T-helper 17 cell (primary cell): ENCODE data around the gene EFEMP1. TPM values are rescaled to one million over a fixed set of nuclear protein-coding genes. Genes with fewer than 3 reads are reported as not detected.
"Not testable (repeated sequence)": the region's sequence is repeated elsewhere in the genome, so short reads cannot be mapped to it uniquely, and the experiment has no call there.

Experiments used
- ATAC-seq: fragments of 150-1000 bp; cut with Tn5 transposase; 2 replicates; pipeline ENCODE4 v1.10.0; 2021; ENCODE audit warnings: mild to moderate bottlenecking, moderate library complexity
- DNase-seq, 3 donors: peaks; one replicate each; pipeline versions ENCODE4 v3.0.0 to v3.0.0-alpha.2; 2020 to 2021
- H3K9me3 ChIP-seq: one replicate; pipeline ENCODE4 v1.7.0; 2013; ENCODE audit warnings: low read length, mild to moderate bottlenecking; ENCODE audit not compliant: control insufficient read depth, poor library complexity, severe bottlenecking
- H3K27ac Mint-ChIP-seq: one replicate; pipeline ENCODE4 v1.8.0; 2022; ENCODE audit warnings: mild to moderate bottlenecking, moderate library complexity, mixed read lengths
- H3K27me3 Mint-ChIP-seq: one replicate; pipeline ENCODE4 v1.8.0; 2022; ENCODE audit warnings: mixed read lengths
- H3K36me3 Mint-ChIP-seq: one replicate; pipeline ENCODE4 v1.8.0; 2022; ENCODE audit warnings: low read depth, mixed read lengths
- H3K4me1 Mint-ChIP-seq: one replicate; pipeline ENCODE4 v1.8.0; 2022; ENCODE audit warnings: mild to moderate bottlenecking, mixed read lengths
- H3K4me3 Mint-ChIP-seq: one replicate; pipeline ENCODE4 v1.8.0; 2022; ENCODE audit warnings: mild to moderate bottlenecking, moderate library complexity, mixed read lengths
- total RNA-seq, 4 donors: library from RNA in 2 of 4; stranded (reverse) in 2 of 4; gene quantifications; one replicate each; pipeline ENCODE4 v1.2.3 and lab custom pipeline; 2022 to 2026

Gene EFEMP1
- total RNA-seq, 2 donors from 2014 or later, result not detected

- ATAC-seq, result no peak
- Mint-ChIP-seq H3K4me1 (no peaks in the 10 kb centered on the region), H3K4me3 (no peak overlapping the region), H3K27ac (no peak overlapping the region), H3K27me3 (no peaks in the 10 kb centered on the region), H3K36me3 (no peaks in the 10 kb centered on the region)
- no peaks in the 10 kb centered on the region for H3K9me3 ChIP-seq
- DNase-seq, result no peak
Measured at GRCh38 chr2:55839182-55839819, 84.3 kb downstream of the EFEMP1 start.

GRCh38 chr2:55838653-55839052 lies 84.9 kb downstream of the EFEMP1 start:
- Mint-ChIP-seq H3K4me3 (no peak overlapping the region), H3K36me3 (no peaks in the 10 kb centered on the region), H3K27me3 (no peaks in the 10 kb centered on the region), H3K4me1 (no peaks in the 10 kb centered on the region), H3K27ac (no peak overlapping the region)
- no peak for DNase-seq
- no peak for ATAC-seq
- no peaks in the 10 kb centered on the region for H3K9me3 ChIP-seq

- not testable (repeated sequence) for H3K27me3 Mint-ChIP-seq, ATAC-seq, H3K27ac Mint-ChIP-seq, H3K36me3 Mint-ChIP-seq, H3K4me1 Mint-ChIP-seq, H3K4me3 Mint-ChIP-seq, DNase-seq, H3K9me3 ChIP-seq
Measured at GRCh38 chr2:55838117-55838516, 85.5 kb downstream of the EFEMP1 start.

GRCh38 chr2:55837073-55837472 lies 86.5 kb downstream of the EFEMP1 start:
- no peaks in the 10 kb centered on the region for H3K36me3 Mint-ChIP-seq
- no peak overlapping the region for H3K27ac Mint-ChIP-seq
- no peak overlapping the region for H3K4me3 Mint-ChIP-seq
- ATAC-seq (no peak), DNase-seq (no peak)
- no peaks in the 10 kb centered on the region for H3K9me3 ChIP-seq
- H3K4me1 Mint-ChIP-seq, result no peaks in the 10 kb centered on the region
- H3K27me3 Mint-ChIP-seq, result no peaks in the 10 kb centered on the region

- DNase-seq, H3K4me3 Mint-ChIP-seq, H3K4me1 Mint-ChIP-seq, H3K36me3 Mint-ChIP-seq, H3K9me3 ChIP-seq, H3K27me3 Mint-ChIP-seq, ATAC-seq, H3K27ac Mint-ChIP-seq: not testable (repeated sequence)
Measured at GRCh38 chr2:55831671-55832410, 91.7 kb downstream of the EFEMP1 start.

- Mint-ChIP-seq H3K36me3 (no peaks in the 10 kb centered on the region), H3K27ac (no peak overlapping the region), H3K4me3 (no peak overlapping the region), H3K4me1 (no peaks in the 10 kb centered on the region), H3K27me3 (peaks cover 12% of the 10 kb centered on the region)
- no peak for ATAC-seq
- no peaks in the 10 kb centered on the region for H3K9me3 ChIP-seq
- no peak for DNase-seq
Measured at GRCh38 chr2:55827855-55828254, 95.7 kb downstream of the EFEMP1 start.

GRCh38 chr2:55827428-55827827 lies 96.2 kb downstream of the EFEMP1 start:
- H3K4me1 Mint-ChIP-seq, result not testable (repeated sequence)

GRCh38 chr2:55826246-55826645 lies 97.3 kb downstream of the EFEMP1 start:
- no peaks in the 10 kb centered on the region for H3K9me3 ChIP-seq
- Mint-ChIP-seq H3K4me3 (no peak overlapping the region), H3K4me1 (no peaks in the 10 kb centered on the region), H3K27me3 (peaks cover 12% of the 10 kb centered on the region), H3K36me3 (no peaks in the 10 kb centered on the region), H3K27ac (no peak overlapping the region)
- ATAC-seq (no peak), DNase-seq (no peak)

More at GRCh38 chr2:55827428-55827827, 96.2 kb downstream of the EFEMP1 start:
- ATAC-seq, H3K36me3 Mint-ChIP-seq, DNase-seq, H3K4me3 Mint-ChIP-seq, H3K27ac Mint-ChIP-seq, H3K9me3 ChIP-seq: not testable (repeated sequence)
- H3K27me3 Mint-ChIP-seq, result peaks cover 12% of the 10 kb centered on the region

- no peak overlapping the region for H3K27ac Mint-ChIP-seq
- no peaks in the 10 kb centered on the region for H3K36me3 Mint-ChIP-seq
- H3K9me3 ChIP-seq, result no peaks in the 10 kb centered on the region
- peaks cover 12% of the 10 kb centered on the region for H3K27me3 Mint-ChIP-seq
- ATAC-seq (no peak), DNase-seq (no peak)
- H3K4me1 Mint-ChIP-seq, result no peaks in the 10 kb centered on the region
- no peak overlapping the region for H3K4me3 Mint-ChIP-seq
Measured at GRCh38 chr2:55824551-55825096, 99.0 kb downstream of the EFEMP1 start.

Other genes starting within 250 kb of the EFEMP1 start
- 10 to 100 TPM in 1 of 2 donors, 1 to 10 TPM in 1; 9.4 to 17.7 TPM for gene PNPT1, start 229.9 kb downstream of the EFEMP1 start, total RNA-seq